GM19397 (cell line): Measurements from ENCODE around the gene FHIT.

Experiments
- ATAC-seq: cut with Tn5 transposase; IDR thresholded peaks from one replicate; pipeline ENCODE4 v1.9.1; 2021; ENCODE audit warnings: mild to moderate bottlenecking, moderate library complexity; ENCODE audit not compliant: unreplicated experiment

FHIT gene

DNA sequence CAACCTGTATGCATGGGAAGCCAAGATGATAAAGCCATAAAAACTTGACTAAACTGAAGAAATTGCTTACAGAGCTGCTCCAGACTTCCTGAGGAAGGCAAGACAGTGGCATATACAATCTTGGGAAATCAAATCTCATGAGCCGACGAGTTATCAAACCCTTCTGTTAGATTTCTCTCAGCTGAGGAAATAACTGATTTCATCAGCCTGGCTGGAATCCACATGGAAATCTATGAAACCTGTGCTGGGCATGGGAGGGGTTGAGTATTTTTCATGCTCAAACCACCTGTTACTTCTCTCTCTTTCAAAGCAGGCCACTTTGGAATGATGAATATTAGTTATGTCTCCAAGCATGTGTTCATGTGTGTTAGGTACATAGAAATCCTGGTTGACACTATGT is 727.7 kb downstream of the FHIT start:
- no peak for ATAC-seq

DNA sequence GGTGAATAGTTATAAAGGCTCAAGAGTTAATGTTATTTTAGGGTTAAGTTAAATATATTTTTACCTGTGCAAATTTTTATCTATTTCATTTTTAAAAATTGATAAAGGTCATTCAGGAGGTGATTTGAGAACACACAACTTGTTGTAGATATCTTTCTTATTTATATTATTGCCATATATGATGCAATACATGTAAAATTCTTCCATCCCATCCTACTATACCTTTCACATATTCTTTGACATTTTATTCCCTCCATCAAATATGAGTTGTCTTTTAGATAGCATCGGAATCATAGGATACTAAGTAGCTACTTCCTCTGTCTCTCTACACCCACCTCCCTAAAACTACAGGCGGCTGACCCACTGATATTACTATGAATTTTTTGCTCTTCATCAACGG is 734.1 kb downstream of the FHIT start:
- no peak for ATAC-seq

DNA sequence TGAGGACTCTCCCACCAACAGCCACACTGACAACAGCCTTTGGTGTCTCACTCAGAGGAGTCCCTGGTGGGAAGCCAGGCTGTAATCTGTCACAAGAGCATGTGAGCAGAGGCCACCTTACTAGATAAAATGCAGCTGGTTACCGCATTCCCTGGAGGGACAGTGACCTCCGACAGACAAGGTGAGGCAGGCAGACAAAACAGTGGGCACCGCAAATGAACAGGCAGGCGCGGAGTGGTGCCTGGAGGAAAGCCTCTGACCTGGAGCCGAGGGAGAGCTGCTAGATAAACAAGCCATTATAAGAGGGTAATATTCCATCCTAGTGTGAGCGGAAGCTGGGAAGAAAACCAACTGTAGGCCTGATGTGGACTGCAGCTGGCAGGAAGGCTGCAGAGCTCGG is 736.4 kb downstream of the FHIT start:
- ATAC-seq = no peak

DNA sequence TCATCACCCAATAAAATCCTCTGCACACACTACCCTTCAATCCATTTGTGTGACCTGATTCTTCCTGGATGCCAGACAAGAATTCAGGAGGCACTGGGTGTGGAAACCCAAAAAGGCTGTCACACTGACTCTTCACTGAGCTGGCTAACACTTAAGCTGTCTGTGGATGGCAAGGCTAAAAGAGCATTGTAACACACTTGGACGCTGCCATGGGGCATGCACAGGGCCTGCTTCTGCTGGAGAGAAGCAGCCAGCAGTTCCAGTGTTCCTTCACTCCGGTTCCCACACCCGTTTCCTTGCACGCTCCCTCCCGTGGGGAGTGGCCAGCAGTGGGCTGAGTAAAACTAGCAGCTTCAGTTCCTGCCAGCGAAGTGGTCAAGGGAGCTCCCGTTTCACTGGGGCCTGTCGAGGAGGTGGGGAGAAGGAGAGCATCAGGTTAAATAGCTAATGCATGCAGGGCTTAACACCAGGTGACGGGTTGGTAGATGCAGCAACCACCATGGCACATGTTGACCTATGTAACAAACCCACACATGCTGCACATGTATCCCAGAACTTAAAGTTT is 737.1 kb downstream of the FHIT start:
- ATAC-seq = no peak

DNA sequence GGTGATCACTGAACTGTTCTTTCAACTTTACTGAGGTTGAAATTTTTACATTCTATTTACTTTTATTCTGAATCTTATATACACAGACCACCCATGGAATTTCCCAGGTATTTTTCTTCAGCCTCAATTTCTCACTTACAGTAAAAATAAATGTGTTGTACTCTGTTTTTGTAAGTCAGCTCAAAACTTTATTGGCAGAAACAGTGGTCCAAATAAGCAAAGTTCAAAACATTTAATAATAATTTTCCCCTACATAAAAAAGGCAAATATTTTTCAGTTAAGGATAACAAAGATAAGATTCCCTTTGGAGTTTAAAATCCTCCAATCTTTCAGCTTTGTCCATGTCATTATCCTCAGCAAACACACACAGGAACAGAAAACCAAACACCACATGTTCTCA is 738.0 kb downstream of the FHIT start:
- no peak for ATAC-seq

DNA sequence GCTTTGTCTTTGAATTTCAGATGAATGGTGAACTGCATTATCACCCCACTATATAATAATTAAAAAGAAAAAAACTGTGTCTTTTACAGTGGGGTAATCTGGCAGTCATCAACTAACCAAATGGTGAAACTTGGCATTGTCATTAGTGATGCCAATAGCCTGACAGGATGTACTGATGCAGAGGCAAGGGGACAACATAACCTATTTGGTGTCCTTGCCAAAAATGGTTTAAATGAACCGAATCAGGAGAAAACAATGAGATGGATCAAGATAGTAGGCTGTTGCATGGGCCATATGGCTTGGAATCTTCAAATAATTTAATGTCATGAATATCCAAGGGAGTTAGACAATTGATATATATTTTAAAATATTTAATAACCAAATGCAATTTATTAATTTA is 738.7 kb downstream of the FHIT start:
- no peak for ATAC-seq

DNA sequence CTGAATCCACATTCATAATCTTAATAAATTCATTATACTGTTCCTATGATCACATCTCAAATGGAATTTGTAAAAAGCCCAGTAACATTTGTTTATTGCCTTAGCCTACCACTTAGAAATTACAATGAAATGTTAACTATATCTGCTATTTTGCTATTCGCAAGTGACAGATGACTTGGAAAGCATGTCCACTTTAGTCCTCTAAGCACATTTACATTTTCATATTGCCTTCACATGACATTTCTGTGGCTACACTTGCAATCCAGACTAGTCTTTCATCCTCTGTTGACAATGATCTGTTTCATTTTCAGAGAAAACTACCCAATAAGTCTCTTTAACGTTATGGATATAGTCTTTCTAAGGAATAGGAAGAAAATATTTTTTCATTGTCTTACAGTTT is 741.8 kb downstream of the FHIT start:
- ATAC-seq = no peak

DNA sequence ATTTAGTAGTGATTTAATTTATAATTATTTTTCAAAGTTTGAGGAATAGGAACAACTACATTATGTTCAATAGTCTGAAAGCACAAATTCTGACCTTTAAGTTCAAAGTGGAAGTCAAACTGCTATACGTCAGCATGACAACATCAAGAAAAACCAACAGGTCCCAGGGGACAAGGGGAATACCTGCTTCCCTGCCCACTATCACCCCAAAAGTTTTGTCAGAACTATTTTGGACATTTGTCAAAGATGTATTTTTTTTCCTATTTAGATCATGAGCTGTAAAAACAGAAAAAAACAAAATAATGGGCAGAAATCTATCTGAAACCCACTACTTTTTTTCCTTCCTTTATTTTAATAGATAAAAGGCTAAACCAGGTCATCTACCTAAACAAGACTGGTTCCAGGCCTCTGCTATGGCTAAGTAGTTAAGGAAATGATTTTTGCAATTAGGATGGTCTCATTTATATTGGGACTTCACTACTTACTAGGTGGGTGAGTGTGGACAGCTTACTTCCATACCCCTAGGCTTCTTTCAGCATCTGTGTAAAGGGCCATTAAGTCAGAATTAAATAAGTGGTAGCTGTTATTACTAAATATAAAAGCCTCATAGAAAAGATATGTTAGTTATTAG is 746.3 kb downstream of the FHIT start:
- no peak for ATAC-seq

DNA sequence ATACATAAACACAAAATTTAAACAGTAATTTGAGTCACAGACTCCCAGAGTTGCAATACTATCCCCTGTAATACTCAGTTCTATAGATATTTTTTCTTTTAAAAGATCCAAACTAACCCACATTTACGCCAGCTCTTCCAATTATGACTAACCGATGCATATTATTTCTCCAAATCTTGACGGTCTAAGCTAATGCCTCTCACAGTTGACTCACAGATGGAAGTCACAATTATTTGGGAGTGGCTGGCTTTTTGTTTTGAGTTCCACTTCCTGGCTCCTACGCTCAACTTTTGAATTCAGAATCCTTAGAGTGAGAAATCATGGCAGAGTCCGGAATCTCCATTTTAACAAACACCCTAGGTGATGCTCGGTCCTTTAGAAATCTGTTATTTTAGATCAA is 749.9 kb downstream of the FHIT start:
- ATAC-seq = no peak

DNA sequence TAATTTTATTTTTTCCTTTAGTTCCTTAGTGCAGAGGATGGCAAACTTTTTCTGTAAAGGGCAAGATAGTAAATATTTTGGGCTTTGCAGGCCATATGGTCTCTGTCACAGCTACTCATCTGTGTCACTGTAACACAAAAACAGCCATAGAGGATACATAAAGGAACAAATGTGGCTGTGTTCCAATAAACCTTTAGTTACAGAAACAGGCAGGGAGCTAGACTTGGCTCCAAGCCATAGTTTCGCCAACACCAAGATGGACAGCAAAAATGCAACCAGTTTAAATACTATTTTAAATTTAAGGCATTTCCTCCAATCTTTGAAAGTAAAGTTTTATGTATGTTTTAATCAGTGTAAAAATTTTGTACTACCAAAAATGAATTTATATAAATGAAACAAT is 753.4 kb downstream of the FHIT start:
- ATAC-seq = no peak

DNA sequence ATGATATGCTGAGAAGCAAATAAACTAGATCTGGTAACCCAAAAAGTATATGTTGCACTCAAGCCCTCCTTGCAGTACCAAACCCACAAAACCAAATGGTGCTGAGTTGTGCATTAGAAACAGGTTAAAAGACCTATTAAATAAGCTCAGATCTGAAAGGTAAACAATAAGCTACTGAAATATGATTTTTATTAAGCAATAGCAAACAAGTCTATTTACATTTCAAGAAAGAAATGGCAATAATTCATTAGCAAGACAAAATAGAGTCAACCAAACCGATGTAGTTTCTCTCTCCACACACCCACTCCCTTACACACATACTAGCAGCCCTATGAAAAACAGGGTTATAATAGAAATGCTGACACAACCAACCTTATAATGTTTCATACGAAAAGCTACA is 760.3 kb downstream of the FHIT start:
- ATAC-seq = no peak

DNA sequence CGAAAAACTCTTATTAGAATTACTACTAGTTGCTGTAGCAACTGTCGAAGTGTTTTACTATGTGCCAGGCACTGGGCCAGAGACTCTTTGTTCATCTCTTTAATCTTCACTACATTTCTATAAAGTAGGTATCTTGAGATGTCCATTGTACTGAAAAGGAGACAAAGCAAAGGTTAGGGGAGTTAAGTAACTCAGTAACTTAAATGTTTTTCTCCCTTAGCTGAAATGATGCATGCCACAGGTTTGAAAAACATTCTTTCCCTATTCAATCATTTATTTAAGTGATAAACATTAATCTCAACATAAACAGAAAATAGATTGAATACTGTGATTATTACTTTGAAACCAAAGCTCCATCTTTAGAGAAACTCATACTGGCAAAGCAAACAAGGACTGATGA is 776.2 kb downstream of the FHIT start:
- ATAC-seq = no peak

DNA sequence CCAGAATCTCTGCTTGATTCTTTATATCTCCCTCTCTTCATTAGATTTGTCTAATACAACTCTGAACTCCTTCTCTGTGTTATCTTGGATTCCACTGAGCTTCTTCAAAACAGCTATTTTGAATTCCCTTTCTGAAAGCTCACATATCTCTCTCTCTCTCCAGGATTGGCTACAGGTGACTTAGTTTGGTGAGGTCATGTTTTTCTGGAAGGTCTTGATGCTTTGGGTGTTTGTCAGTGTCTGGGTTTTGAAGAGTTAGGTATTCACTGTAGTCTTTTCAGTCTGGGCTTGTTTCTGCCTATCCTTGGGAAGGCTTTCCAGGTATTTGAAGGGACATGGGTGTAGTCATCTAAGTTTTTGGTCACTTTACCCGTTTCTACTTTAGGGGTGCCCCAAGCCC is 781.8 kb downstream of the FHIT start:
- ATAC-seq = no peak

DNA sequence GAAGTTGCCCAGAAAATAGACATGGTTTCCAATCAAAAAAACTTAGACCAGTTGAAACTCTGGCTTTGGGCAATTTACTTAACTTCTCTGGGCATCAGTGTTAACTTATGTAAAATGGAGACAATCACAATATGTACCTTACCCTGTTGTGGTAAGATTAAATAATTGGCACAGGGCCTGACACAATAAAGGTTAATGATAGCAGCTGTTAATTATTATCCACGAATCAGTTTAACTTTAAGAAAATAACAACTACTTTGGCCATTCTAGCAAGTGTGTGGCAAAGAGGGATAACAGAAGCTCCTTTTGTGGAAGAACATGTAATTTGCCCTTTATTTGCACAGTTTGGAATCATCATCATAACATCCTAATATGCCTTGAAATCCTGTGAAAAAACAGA is 787.6 kb downstream of the FHIT start:
- no peak for ATAC-seq

DNA sequence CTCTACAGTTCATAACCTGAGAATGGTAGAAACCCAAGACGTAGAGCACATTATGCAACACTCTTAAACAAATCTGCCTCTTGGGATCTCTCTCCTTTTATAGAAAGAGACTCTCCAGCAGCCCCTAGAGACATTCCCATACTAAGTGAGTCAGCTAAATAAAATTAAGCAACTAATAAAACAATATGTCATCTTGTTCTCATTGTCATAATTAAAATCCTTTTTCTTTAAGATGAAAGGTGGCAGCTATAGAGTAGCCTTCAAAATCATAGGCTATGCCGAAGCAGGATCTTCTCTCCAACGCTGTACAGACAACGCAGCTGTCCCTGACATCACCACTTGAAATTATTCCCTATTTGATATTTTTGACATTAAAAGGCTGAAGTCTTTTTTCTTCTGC is 790.0 kb downstream of the FHIT start:
- no peak for ATAC-seq

DNA sequence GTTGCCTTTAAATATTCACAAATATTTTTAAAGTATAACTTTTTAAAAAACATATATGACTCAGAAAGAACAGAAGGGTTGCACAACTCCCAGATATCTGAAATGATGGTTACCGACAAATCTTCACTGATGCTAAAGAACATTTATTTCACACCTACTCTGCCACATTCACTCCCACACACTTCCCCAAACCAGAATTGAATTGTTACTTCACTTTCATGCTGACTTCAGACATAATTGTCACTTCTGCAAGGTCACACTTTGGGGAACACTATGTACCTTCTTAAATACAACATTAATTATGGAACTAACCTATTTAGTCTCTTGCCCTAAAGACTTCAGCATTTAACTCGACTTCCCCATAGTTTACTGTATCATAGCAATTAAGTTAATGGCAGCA is 795.1 kb downstream of the FHIT start:
- ATAC-seq = no peak

DNA sequence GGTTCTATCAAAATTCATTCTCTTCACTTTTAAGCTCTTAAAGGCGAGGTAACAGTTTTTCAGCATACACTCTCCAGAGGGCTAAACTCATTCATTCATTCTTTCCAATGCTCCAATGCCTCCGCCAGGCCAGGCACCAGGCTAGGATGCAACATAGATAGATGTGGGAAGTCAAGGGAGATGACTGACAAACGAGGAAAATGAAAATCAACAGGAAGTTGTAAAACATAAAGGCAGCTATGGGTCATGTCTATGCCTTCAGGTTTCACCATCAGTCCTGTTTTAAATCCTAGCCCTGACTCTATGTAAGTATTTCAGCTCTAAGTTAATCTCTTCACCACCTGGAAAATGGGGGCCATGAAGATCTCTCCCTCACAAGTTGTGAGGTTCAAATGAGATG is 797.9 kb downstream of the FHIT start:
- no peak for ATAC-seq

DNA sequence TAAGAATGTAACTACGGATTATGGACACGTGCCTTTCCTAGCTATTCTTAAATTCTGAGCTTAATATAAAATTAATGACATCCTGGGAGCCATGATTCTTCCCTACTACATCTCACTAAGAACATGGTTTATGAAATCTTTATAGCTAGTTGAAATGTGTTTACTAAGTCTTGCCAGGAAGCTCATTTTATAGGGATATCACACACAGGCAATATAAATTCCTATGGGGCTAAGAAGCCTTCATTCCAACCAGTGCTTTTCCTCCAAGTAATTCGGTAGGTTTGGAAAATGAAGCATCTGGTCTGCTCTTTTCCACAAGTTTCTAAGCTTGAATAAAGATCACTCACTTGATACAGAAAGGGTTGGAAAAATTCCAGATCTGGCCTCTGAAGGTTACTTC is 802.6 kb downstream of the FHIT start:
- no peak for ATAC-seq

DNA sequence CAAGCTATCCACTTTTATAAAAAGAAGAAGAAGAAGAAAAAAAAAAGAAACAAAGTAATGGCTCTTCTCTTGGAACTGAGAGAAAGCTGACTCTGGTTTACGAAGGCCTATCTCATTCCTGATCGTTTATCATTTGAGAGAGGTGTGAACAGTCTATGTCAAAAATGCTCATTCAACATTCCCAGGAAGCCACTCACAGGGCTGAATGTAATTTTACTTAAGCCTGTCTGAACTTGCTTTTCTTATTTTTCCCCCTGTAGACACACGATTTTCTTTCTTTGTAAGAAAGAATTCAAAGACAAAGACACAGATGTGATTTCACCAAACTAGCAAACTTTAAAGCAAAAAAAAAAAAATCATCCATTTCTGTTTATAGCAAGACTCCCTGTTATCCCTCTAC is 805.8 kb downstream of the FHIT start:
- no peak for ATAC-seq

DNA sequence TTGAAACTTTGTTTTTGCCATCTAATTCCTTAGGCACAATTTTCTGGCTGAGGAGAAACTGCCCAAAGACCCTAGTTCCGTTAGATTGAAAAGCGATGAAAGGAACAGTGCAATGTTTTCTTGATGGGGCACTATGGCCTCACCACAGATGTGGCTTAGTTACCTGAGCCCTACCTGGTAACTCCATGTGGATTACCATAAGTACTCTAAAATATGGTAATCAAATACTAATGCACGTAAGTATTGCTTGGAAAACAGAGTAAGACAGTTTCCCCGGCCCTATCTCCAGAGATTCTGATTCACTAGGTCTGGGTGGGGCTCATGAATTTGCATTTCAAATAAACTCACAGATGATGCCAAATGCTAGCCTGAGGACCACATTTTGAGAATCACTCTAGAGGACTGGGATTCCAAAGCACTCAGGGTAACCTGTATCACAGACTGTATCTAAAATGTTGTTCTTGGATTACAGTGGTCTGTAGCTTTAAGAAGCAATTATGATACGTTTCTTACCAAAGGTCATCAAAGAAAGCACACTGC is 806.3 kb downstream of the FHIT start:
- no peak for ATAC-seq

DNA sequence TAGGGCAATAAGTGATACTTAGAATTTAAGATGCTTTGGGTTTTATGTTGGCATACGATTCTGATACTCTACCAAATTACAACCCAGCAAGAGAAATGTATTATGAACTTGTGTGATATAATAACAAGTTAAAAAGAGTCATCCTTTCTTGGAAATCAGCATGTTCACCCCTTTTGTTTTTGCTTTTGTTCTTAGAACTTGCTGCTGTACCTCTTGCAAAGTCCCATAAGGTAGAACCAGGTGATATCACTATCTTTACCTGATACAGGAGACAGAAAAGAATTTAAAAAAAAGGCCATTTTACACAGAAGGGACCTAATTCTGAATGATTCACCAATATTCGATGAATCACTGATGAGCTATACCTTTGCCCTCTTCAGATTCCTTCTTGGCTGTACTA is 810.4 kb downstream of the FHIT start:
- no peak for ATAC-seq

DNA sequence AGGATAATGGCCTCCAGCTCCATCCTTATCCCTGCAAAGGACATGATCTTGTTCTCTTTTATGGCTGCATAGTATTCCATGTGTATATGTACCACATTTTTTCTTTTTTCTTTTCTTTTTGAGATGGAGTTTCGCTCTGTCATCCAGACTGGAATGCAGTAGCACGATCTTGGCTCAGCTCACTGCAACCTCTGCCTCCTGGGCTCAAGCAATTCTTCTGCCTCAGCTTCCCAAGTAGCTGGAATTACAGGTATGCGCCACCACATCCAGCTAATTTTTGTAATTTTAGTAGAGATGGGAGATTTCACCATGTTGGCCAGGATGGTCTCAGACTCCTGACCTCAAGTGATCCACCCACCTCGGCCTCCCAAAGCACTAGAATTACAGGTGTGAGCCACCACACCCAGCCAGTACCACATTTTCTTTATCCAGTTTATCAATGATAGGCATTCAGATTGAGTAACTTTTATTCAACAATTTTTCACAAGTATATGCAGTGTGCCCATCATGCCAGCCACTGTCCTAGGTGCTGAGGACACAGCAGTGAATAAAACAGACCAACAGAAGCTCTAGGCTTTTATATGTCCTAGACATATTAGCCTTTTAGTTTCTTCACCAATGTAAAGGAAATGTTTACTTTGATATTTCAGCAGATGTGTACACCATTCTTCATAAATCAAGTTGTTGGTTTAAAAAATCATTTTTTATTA is 815.2 kb downstream of the FHIT start:
- no peak for ATAC-seq
